NT2/D1 (cell line): Measurements from ENCODE around the gene SV2A.

Source experiments
- SUZ12 ChIP-seq: IDR thresholded peaks from 2 replicates; pipeline ENCODE4 v1.6.1; 2011; ENCODE audit not compliant: insufficient read length, insufficient read depth; ENCODE audit errors: extremely low read depth
- YY1 ChIP-seq: IDR thresholded peaks from 2 replicates; pipeline ENCODE4 v1.6.1; 2011; ENCODE audit not compliant: insufficient read length, insufficient read depth

DNA sequence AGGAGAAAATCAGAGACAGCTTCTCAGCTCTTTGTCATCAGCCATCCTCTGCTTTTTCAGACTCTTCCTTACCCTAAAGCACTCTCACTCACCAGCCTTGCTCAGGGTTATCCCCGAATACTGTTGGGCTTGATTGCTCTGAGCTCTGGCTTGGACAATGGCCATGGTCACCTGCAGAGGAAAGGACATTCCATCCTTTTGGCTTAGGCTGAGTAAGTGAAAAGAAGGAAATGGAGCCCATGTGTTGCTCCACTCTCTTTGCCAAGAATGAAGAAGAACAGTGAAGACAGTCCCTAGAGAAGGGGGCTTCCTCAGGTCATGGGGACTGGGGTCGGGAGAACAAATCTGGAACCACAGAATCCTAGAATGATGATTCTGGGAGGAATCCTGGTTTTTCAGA is 16.7 kb upstream of the SV2A start:
- TF ChIP-seq YY1: no peak
- TF ChIP-seq SUZ12: no peak
